GM12865 (cell line): ENCODE data around the gene PTPA.
"Not testable (repeated sequence)": the region's sequence is repeated elsewhere in the genome, so short reads cannot be mapped to it uniquely, and the experiment has no call there.

ENCODE experiments used
- DNase-seq: peaks from one replicate; pipeline ENCODE4 v3.0.0; 2010; ENCODE audit warnings: low read depth
- H3K4me3 ChIP-seq: 2 replicates; pipeline ENCODE4 v1.5.1; 2011; ENCODE audit warnings: mild to moderate bottlenecking, low read depth, low read length, control low read depth
- CTCF ChIP-seq: IDR thresholded peaks from 2 replicates; pipeline ENCODE4 v1.5.1; 2011; ENCODE audit warnings: low read length, control low read depth, low read depth, inconsistent platforms; ENCODE audit not compliant: insufficient read depth; ENCODE audit errors: missing control alignments

The PTPA gene

DNA sequence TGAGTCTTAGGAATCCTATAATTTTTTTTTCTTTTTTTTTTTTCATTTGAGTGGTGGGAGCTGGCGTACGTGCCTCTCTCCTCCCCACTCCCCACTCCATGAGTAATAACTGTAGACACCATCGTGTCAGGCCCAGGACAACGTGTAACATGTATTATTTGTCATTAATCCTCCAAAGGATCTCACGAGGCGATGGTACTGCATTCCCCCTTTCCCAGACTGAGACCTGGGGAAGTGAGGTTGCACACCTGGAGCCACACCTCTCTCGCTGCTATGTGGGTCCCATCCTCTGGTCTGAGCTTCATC is 73.0 kb downstream of the PTPA start:
- no peak for TF ChIP-seq CTCF
- no peak for DNase-seq
- H3K4me3 ChIP-seq: no peak overlapping the region

DNA sequence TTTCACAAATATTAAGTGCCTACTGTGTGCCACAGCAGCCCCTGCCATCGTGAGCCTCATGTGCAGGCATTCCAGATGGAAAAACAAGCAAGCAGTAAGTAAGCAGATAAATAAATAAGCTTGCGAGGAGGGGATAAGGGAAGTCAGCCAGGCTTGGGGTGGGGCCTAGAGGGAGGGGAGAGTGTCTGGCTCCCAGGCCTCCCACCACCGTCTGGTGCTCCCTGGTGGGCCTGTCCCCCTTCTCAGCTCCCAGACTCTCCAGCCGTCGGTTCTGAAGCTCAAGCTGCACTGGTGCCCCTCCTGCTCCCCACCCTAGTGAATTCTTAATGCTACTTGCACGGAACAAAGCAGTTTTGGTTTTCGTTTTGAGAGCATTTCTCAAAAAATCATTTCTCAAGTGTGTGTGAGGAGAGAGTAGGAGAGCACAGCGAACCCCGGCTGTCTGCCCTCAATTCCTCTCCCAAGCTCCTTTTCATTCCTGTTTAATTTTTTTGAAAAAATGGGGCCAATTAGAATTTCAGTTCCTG is 73.4 kb downstream of the PTPA start:
- TF ChIP-seq CTCF: no peak
- H3K4me3 ChIP-seq: no peak overlapping the region

DNA sequence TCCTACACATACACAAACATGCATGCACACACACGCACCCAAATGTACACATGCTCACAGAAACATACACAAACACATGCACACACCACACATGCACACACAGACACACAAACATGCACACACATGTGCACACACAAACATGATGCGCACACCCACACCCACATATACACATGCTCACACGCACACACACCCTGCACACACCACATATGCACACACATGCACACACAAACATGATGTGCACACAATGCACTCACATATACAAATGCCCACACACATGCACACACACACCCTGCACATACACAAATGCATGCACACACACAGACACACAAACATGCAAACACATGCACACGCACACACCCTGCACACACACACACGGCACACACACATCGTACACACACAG is 74.2 kb downstream of the PTPA start:
- H3K4me3 ChIP-seq: no peak overlapping the region
- TF ChIP-seq CTCF: no peak

More for the DNA sequence above, 73.4 kb downstream of the PTPA start:
- DNase-seq: peak; percentile 70

GRCh38 chr9:129185991-129186390 is 74.8 kb downstream of the PTPA start:
- no peak overlapping the region for H3K4me3 ChIP-seq
- DNase-seq: peak; percentile 56
- TF ChIP-seq CTCF: no peak

More for the DNA sequence above, 74.2 kb downstream of the PTPA start:
- DNase-seq: no peak

GRCh38 chr9:129187042-129187441 is 75.8 kb downstream of the PTPA start:
- no peak for DNase-seq

GRCh38 chr9:129189971-129190370 is 78.8 kb downstream of the PTPA start:
- DNase-seq, H3K4me3 ChIP-seq: not testable (repeated sequence)

More at GRCh38 chr9:129187042-129187441, 75.8 kb downstream of the PTPA start:
- H3K4me3 ChIP-seq: no peak overlapping the region
- TF ChIP-seq CTCF: no peak

DNA sequence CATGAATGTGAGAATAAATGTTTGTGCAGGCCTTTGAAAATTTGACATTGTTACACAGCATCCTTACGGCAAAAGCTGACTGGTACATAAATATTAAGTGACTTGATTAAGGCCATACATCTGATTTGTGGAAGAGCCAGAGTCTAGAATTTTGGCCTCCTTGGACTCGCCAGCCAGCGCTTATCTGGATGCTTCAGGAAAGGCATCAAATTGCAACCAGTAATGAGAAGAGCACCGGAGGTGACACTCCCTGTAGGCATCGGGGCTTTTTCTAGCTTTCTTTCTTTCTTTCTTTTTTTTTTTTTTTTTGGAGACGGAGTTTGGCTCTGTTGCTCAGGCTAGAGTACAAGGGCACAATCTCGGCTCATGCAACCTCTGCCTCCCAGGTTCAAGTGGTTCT is 80.0 kb downstream of the PTPA start:
- H3K4me3 ChIP-seq: no peak overlapping the region
- no peak for DNase-seq
- no peak for TF ChIP-seq CTCF

DNA sequence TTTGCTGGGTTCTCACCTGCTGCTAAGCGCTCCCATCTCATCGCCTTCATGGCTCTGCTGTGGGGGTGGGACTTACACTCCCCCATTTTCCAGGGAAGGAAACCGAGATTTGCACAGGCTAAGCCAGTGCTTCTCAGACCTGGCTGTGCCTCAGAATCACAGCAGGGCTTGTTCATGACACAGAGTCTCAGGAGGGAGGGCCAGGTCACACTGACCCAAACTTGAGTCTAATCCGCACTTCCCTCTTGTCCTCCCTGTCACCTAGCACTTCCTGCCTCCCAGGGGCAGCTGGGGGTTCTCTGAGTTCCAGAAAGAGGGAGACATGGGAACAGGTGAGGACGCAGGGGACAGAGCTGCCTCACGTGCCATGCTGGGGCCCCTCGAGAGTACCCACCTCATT is 82.4 kb downstream of the PTPA start:
- DNase-seq: no peak
- H3K4me3 ChIP-seq: no peak overlapping the region
- no peak for TF ChIP-seq CTCF
